ENCODE data around the gene DNAH3.
"Not testable (repeated sequence)": the region's sequence is repeated elsewhere in the genome, so short reads cannot be mapped to it uniquely, and the experiment has no call there.

Gene DNAH3

DNA sequence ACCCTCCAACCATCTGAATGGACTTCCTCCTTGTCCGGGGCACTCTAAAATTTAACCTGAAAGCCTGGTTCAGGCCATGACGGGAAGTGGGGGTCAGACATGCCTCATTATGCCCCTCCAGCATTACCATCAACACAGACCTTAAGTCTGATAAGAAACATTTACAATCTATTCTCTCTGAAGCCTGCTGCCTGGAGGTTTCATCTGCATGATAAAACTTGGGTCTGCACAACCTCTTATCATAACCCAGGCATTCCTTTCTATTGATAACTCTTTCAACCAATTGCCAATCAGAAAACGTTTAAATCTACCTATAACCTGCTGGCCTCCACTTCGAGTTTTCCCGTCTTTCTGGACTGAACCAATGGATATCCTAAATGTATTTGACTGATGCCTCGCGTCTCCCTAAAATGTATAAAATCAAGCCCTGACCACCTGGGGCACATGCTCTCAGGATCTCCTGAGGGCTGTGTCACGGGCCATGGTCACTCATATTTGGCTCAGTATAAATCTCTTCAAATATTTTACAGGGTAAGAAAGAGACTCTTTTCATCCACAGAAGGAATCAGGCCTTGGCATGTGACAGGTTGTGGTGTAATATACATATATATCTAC is 204.5 kb downstream of the DNAH3 start:
- no peak for DNase-seq (ENCODE audit: low spot score)
- FAIRE-seq: no peak

DNA sequence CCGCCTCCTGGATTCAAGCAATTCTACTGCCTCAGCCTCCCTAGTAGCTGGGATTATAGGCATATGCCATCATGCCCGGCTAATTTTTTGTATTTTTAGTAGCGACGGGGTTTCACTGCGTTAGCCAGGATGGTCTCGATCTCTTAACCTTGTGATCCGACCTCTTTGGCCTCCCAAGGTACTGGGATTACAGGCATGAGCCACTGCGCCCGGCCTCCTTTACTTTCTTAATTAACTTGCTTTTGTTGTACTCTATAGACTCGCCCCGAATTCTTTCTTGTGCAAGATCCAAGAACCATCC is 205.1 kb downstream of the DNAH3 start:
- not testable (repeated sequence) for DNase-seq (ENCODE audit: low spot score); FAIRE-seq

DNA sequence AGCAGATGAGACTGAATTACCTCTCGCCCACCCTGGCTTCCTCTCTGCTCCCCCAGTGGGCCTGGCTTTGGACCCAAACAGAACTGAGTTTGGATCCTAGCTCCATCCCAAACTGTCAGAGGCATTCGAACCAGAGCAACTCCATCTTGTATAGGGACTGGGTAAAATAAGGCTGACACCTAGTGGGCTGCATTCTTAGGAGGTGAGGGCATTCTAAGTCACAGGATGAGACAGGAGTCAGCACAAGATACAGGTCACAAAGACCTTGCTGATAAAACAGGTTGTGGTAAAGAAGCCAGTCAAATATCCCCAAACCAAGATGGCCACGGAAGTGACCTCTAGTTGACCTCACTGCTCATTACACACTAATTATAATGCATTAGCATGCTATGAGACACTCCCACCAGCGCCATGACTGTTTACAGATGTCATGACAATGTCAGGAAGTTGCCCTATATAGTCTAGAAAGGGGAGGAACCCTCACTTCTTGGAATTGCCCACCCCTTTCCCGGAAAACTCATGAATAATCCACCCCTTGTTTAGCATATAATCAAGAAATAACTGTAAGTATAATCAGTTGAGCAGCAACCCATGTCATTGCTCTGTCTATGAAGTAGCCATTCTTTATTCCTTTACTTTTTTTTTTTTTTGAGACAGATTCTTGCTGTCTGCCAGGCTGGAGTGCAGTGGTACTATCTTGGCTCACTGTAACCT is 205.6 kb downstream of the DNAH3 start:
- FAIRE-seq: no peak
- no peak for DNase-seq (ENCODE audit: low spot score)

DNA sequence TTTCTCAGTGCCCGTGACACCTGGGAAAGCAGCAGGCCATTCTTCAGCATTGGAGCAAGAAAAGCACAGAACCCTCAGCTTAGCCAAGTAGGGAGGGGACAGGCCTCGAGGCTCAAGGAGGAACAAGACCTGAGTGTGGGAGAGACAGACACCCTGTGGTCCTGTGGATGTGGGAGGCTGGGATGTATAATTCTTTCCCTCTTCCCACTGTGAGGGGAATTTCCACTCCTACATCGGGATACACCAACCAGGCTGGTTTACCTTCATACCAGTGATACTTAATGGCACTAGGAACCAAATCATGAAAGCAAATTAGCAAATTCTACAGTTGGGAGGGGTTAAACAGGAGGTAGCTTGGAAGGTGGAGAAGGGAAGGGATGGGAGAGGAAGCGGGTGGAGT is 208.4 kb downstream of the DNAH3 start:
- no peak for FAIRE-seq

DNA sequence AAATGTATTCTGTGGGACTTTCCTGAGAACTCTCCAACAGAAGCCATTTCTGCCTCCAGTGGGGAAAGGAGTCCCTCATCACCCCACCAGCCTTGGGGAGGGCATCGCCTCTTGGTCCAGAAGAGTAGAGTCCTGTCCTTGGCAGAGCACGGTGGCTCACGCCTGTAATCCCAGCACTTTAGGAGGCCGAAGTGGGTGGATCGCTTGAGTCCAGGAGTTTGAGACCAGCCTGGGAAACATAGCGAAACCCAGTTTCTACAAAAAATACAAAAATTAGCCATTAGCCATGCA is 209.1 kb downstream of the DNAH3 start:
- DNase-seq (ENCODE audit: low spot score) (no peak), FAIRE-seq (no peak)

More for the DNA sequence above, 208.4 kb downstream of the DNAH3 start:
- DNase-seq (ENCODE audit: low spot score): no peak

DNA sequence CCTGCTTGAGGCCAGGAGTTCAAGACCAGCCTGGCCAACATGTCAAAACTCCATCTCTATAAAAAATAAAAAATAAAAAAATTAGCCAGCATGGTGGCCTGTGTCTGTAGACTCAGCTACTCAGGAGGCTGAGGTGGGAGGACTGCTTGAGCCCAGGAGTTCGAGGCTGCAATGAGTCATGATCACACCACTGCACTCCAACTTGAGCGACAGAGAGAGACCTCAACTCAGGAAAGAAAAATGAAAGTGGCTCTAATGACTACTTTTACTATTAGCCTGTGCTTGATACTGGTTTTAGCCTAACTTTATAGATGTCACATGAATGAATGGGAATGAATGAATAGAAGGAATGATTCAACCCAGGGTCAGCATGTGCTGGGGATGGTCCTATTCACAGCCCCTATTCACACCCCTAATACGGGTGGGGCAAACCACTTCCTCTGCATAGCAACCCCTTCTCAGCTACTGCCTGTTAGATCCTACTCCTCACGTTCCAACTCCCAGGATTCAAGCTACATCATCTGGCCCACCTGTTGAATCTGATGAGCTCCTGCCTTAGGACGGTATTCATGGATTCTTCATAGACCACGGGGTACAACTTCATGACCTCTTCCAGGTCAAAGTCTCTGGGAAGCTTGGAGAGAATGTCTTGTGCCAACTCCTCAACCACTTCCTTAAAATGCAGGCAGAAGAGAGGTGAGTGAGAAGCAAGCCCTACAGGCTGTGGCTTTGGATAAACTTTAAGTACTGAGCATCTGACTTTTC is 209.6 kb downstream of the DNAH3 start:
- DNase-seq (ENCODE audit: low spot score) (no peak), FAIRE-seq (no peak)

DNA sequence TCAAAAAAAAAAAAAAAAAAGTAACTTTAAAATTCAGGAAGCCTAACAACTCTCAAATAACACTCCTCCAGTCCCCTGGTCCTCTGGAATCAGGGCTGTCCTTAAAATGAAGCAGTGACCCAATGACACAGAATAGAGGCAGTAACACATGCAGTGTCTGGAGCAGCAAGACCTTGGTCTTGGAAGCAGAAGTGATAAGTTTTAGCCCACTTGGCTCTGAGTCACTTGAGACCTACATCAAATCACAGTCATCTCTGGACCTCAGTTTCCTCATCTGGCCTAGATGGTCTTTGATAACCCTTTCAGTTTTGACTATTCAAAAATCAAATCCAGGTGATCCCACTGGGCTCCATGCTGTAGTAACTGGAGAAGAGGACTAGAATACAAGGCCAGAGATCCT is 211.0 kb downstream of the DNAH3 start:
- DNase-seq (ENCODE audit: low spot score): no peak

DNA sequence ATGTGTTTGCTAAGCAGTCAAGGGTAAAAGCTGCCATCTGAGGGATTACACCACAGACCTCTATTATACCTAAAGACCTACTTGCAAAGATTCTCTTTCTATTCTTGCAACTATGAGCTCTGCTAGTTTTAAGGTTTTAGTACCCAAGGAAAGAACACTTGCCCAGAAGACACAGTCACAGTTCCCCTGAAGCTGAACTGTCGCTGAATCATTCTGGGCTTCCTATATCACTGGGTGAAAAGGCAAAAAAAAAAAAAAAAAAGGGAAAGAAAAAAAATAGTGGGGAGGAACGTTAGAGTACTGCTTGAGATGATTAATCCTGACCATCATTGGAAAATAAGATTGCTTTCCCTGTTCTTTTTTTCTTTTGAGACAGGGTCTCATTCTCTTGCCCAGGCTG is 212.2 kb downstream of the DNAH3 start:
- DNase-seq (ENCODE audit: low spot score): no peak
- no peak for FAIRE-seq

More for the DNA sequence above, 211.0 kb downstream of the DNAH3 start:
- no peak for FAIRE-seq

DNA sequence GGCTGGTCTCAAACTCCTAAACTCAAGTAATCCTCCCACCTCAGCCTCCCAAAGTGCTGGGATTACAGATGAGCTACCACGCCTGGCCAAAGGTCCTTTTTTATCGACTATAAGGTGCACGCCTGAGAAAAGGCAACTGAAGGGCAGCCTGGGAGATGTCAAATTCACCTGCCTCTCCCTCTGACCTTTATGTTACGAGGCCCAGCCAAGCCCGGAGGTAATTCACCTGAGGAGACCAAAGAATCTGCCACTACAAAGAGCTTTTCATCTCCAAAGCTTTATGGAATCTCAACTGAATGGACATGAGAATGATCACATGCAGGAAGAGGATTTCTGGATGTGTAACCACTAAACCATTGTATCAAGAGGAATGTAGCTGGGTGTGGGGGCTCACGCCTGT is 212.9 kb downstream of the DNAH3 start:
- FAIRE-seq (no peak), DNase-seq (ENCODE audit: low spot score) (no peak)

DNA sequence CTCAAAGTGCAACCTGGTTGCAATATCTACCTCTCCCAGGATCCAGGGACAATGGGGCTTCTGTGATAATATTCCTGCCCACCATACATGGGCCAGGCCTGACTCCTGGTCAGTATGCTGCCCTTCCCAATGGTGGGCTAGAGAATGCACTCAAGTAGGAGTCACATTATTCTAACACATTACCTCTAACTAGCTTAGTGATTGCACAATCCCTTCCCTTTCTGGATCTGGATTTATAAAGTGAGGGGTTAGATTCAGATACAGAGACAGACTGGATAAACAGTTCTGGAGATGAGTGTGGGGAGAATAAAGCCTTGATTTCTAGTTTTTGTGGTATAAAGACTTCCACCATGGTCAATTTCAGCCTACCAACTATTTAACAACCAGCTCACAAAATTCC is 217.1 kb downstream of the DNAH3 start:
- no peak for DNase-seq (ENCODE audit: low spot score)
- FAIRE-seq: no peak

DNA sequence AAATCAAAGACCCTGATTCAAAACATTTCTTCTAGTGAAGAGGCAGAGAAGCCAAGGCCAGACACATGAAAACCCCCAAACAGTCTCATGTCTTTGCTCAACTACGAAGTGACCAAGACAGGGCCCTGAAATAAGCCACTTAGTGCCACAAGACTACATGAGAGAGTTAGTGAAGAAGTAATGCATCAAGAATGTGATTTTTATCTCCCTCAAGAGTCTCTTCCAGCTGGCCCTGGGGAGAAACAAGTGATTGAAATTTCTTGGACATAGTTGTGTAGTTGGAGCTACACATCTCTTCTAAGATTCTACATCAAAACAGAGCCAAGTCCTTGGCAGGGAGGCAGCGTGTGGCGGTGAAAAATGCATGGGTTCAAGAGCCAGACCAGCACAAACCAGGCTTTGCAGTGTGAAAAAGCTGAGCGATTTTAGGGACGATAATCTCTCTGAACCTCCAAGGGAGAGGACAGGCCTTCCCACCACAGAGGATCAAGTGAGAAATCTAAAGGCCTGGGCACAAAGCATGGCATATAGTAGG is 219.5 kb downstream of the DNAH3 start:
- no peak for DNase-seq (ENCODE audit: low spot score)
- no peak for FAIRE-seq

DNA sequence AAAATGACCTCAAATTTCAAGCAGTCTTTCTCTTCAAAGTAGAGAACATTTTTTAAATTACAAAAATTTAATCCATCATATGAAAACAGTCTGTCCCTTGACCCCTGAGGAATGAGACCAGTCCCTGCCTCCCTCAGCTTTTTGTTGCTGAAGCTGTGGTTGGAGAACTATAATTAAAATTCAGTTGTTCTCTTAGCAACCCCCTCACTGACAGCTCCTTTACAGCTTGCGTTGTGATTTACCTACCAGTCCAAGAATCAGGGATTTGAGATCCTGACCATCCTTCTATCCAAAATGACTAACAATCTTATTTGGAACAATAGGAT is 220.3 kb downstream of the DNAH3 start:
- DNase-seq (ENCODE audit: low spot score) (no peak), FAIRE-seq (no peak)

DNA sequence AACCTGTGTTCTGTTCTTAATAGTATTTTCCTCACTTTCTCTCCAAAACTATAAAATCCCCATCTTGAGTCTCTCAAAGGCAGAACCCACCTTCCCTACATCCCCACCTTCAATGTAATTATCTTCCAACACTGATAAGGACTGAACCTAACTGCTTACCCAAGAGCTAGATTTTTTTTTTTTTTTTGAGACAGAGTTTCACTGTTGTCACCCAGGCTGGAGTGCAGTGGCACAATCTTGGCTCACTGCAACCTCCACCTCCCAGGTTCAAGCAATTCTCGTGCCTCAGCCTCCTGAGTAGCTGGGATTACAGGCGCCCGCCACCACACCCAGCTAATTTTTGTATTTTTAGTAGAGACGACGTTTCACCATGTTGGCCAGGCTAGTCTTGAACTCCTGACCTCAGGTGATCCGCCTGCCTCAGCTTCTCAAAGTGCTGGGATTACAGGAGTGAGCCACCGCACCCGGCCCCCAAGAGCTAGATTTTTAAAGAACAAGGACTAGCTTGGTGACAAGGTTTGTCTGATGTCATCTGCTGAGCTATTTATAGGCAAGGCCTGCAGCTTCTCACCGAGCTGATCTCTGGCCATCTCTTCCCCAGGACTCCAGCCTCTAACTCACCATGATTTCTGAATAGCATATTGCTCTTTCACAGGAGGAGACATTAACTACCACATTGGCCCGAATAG is 220.8 kb downstream of the DNAH3 start:
- DNase-seq (ENCODE audit: low spot score); FAIRE-seq: not testable (repeated sequence)

DNA sequence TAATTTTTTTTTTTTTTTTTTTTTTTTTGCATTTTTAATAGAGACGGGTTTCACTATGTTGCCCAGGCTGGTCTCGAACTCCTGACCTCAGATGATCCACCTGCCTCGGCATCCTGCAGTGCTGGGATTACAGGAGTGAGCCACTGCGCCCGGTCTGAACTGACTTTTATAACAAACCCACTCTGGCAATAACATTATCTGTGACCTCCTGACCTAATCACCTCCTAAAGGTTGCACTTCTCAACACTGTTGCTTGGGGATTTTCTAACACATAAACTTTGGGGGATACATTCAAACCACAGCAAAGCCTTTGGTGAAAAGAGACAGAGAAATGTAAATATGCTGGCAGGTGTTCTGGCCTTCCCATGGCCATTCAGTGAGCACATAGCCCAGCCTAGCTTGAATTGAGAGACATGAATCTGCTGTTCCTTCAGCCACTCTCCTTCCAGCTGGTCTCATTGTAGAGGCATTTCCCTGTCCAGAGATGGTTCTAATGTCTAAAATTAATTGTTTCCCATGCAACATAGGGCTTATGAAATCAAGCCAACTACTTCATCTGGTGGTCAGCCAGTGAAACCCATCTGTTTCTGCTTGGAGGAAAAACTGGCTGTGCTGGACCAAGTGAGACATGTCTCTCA is 221.8 kb downstream of the DNAH3 start:
- DNase-seq (ENCODE audit: low spot score) (no peak), FAIRE-seq (no peak)

DNA sequence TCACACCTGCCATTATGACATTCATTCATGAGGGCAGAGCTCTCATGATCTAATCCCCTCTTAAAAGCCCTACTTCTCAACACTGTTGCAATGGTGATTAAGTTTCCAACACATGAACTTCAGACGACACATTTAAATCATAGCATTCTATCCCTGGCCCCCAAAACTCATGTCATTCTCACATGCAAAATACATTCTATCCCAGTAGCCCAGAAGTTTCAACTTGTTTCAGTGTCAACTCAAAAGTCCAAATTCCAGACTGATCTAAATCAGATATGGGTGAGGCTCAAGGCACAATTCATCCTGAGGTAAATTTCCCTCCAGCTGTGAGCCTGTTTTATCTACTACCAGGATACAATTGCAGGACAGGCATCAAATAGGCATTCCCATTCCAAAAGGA is 224.9 kb downstream of the DNAH3 start:
- no peak for FAIRE-seq
- no peak for DNase-seq (ENCODE audit: low spot score)

DNA sequence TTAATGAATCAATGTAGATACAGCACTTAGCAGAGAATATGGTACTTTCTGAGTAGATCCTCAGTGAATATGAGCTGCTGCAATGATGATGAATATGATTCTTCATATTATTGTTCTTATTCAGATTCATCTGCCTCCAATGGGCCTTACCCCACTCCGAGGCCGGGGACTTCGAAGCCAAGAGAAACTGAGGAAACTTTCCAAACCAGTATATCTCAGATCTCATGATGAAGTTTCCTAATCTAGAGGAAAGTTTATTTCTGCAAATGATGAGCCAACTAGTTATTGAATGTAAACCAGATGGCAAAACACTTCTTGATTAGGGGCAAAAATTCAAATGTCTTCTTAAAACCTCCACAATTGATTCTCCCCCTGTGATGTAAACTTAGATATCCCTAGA is 226.8 kb downstream of the DNAH3 start:
- FAIRE-seq (no peak), DNase-seq (ENCODE audit: low spot score) (no peak)

DNA sequence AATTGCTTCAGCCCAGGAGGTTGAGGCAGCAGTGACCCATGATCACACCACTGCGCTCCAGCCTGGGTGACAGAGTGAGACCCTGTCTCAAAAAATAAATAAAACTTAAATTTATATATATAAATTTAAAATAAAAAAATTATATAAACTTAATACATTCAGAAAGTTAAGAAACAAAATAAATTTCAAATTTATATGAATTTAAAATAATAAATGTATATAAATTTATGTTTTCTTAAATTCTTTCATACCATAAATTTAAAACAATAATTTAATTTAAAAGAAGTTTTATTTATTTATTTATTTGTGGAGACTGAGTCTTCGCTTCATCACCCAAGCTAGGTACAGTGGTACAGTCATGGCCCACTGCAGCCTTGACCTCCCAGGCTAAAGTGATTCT is 229.8 kb downstream of the DNAH3 start:
- DNase-seq (ENCODE audit: low spot score) (no peak), FAIRE-seq (no peak)

DNA sequence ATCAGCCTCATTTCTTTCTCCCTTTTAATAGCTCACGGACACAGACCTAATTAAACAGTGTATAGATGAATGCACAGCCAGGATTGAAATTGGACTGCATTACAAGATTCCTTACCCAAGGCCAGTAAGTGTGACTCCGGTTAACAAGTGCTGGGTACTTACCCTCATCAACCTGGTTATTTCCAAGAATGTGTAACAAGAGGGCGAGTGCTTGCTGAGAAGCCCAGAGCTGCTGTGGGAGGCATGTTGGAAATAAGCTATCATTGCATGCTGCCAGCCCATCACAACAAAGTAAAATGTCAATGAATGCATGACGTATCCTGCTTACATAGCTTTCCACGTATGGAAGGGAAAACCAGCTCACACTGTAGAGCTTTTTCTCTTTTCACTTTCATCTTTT is 230.6 kb downstream of the DNAH3 start:
- FAIRE-seq (no peak), DNase-seq (ENCODE audit: low spot score) (no peak)

DNA sequence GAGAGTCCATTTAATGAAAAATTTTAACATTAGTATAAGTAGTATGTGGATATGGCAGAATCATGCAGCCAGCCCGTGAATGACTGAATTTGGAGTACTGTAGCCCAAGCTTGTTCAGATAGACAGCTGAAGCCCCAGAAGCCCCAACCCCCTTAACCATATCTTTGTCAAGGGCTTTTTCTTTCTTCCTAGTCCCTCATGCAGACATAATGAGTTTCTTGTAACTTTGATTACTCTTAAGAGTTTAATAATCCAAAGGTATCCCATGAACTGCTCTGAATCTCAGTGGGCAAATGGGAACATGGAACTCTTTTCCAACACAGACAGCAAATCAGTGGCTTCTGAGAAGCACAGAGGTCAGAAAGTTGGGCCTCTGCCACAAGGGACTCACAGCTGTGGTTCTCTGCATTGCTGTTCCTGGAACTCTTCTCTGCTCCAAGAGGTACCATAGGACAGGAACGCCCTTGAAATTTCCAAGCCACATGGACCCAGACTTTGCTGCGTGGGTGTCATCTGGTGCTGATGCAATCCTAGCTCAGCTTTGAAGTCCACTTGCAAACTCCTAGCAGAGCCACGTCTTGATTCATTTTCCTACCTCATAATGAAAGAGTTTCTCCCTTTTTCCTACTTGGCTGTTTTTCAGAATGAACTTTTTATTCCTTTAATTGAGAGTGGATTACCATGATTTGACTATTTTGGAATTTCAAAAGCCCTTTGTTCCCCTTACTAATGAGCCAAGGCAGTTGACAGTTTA is 232.0 kb downstream of the DNAH3 start:
- no peak for FAIRE-seq
- DNase-seq (ENCODE audit: low spot score): no peak

DNA sequence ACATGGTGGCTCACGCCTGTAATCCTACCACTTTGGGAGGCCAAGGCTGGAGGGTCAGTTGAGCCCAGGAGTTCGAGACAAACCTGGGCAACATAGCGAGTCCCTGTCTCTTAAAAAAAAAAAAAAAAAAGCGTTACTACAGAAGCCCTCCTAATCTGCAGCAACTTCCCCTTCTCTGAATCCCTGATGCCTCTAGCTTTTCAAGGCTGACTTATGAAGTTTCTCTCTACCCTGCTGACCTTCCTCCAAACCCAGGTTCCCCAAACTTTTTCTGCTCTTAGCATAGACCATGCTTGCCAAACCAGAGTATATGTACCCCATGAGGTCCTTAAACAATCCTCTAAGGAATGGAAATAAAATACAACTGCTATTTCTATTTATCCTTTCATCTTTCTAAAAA is 233.7 kb downstream of the DNAH3 start:
- DNase-seq (ENCODE audit: low spot score) (no peak), FAIRE-seq (no peak)

DNA sequence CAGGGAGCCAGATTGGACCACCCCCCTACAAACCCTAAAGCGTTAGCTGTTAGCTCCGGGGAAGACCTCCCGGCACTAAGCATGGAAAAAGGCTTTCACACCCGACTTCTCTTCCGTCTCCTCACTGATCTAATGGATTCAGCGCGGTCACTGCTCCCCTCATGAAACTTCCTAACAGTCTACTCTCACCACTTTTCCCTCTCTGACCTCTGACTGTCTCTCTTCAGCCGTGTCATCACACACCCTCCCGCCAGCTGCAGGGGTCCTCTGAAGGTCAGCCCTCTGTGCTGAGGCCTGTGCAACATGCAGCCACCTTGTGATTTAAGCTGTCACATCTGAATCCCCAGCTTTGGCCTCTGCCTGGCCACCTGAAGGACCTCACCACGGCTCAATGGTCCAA is 234.4 kb downstream of the DNAH3 start:
- DNase-seq (ENCODE audit: low spot score) (no peak), FAIRE-seq (no peak)
